GM18526 (cell line): ENCODE data around the gene VPS41.

Experiments
- POLR2A ChIP-seq: IDR thresholded peaks from 3 replicates; pipeline ENCODE4 v1.6.1; 2011; ENCODE audit not compliant: insufficient read length; ENCODE audit errors: extremely low read depth

The VPS41 gene

GRCh38 chr7:38927751-38928150 is 18.8 kb upstream of the VPS41 start:
- TF ChIP-seq POLR2A, result no peak

- no peak for TF ChIP-seq POLR2A
Observed at GRCh38 chr7:38920731-38921130, 11.7 kb upstream of the VPS41 start.

GRCh38 chr7:38916396-38916795 is 7.4 kb upstream of the VPS41 start:
- TF ChIP-seq POLR2A, result no peak

- TF ChIP-seq POLR2A, result no peak
Observed at GRCh38 chr7:38909870-38910269, 879 bp upstream of the VPS41 start.

GRCh38 chr7:38907766-38908165 is 1.2 kb downstream of the VPS41 start:
- no peak for TF ChIP-seq POLR2A

- TF ChIP-seq POLR2A, result no peak
Observed at GRCh38 chr7:38907066-38907465, 1.9 kb downstream of the VPS41 start.

- TF ChIP-seq POLR2A, result no peak
Observed at GRCh38 chr7:38905056-38905759, 3.8 kb downstream of the VPS41 start.

GRCh38 chr7:38903057-38903456 is 5.9 kb downstream of the VPS41 start:
- no peak for TF ChIP-seq POLR2A

- TF ChIP-seq POLR2A, result no peak
Observed at GRCh38 chr7:38902449-38902848, 6.5 kb downstream of the VPS41 start.

- TF ChIP-seq POLR2A, result no peak
Observed at GRCh38 chr7:38893061-38893460, 15.9 kb downstream of the VPS41 start.

GRCh38 chr7:38890597-38890996 is 18.4 kb downstream of the VPS41 start:
- no peak for TF ChIP-seq POLR2A

- TF ChIP-seq POLR2A, result no peak
Observed at GRCh38 chr7:38889872-38890432, 19.0 kb downstream of the VPS41 start.

- TF ChIP-seq POLR2A, result no peak
Observed at GRCh38 chr7:38889079-38889478, 19.9 kb downstream of the VPS41 start.

- no peak for TF ChIP-seq POLR2A
Observed at GRCh38 chr7:38886265-38886664, 22.7 kb downstream of the VPS41 start.

- no peak for TF ChIP-seq POLR2A
Observed at GRCh38 chr7:38883706-38884105, 25.3 kb downstream of the VPS41 start.

GRCh38 chr7:38881947-38882684 is 26.9 kb downstream of the VPS41 start:
- no peak for TF ChIP-seq POLR2A

- no peak for TF ChIP-seq POLR2A
Observed at GRCh38 chr7:38881015-38881414, 28.0 kb downstream of the VPS41 start.

- TF ChIP-seq POLR2A, result no peak
Observed at GRCh38 chr7:38880454-38880853, 28.5 kb downstream of the VPS41 start.
